Panc1 (cell line): ENCODE measurements around the gene LRP5. TPM values are rescaled to one million over a fixed set of nuclear protein-coding genes. Genes with fewer than 3 reads are reported as not detected.

Experiments
- ATAC-seq: fragments of 200-7000 bp; cut with Tn5 transposase; 2 replicates; pipeline ENCODE4 v1.9.1; 2020; ENCODE audit warnings: mild to moderate bottlenecking, moderate library complexity
- BruUV-seq: library from RNA; stranded (reverse); fragments of 400-500 nt; replicated peaks from 2 replicates; lab custom pipeline; 2021; lab: Mats Ljungman, UMichigan
- CTCF ChIA-PET: fragments of 300-600 bp; sonication (Branson Sonifier 250); formaldehyde crosslinking; loops from one replicate; lab custom pipeline; 2022; ENCODE audit warnings: antibody characterized with exemption; lab: Charles Lee
- POLR2A ChIA-PET: fragments of 300-600 bp; sonication (Branson Sonifier 250); formaldehyde crosslinking; loops from one replicate; lab custom pipeline; 2022; ENCODE audit warnings: antibody characterized with exemption; lab: Charles Lee
- DNase-seq: peaks from one replicate; pipeline ENCODE4 v3.0.0-alpha.2; 2010; ENCODE audit warnings: low read depth, low spot score
- H3K27ac ChIP-seq: 2 replicates; pipeline ENCODE4 v1.5.1; 2011; ENCODE audit warnings: mild to moderate bottlenecking, low read length, inconsistent platforms
- H3K27me3 ChIP-seq: fragments of 200-500 bp; sonication (Bioruptor generic); 2 replicates; pipeline ENCODE4 v1.6.0; 2014; ENCODE audit warnings: low read length, inconsistent platforms; ENCODE audit not compliant: control insufficient read depth, insufficient read depth
- H3K36me3 ChIP-seq: fragments of 200-500 bp; sonication (Bioruptor generic); 2 replicates; pipeline ENCODE4 v1.5.1; 2014; ENCODE audit warnings: inconsistent platforms, mild to moderate bottlenecking, low read length, moderate library complexity; ENCODE audit not compliant: control insufficient read depth, insufficient read depth
- H3K4me1 ChIP-seq: 2 replicates; pipeline ENCODE4 v1.5.1; 2011; ENCODE audit warnings: inconsistent platforms, mild to moderate bottlenecking, low read length, moderate library complexity; ENCODE audit not compliant: control insufficient read depth, insufficient read depth
- H3K4me3 ChIP-seq, 2 experiments: 2 replicates each; pipeline ENCODE4 v1.5.1; 2011 to 2012; ENCODE audit warnings: low read depth in 2 of 2, low read length in 2 of 2, mild to moderate bottlenecking in 2 of 2, inconsistent platforms in 1 of 2, moderate library complexity in 1 of 2
- H3K9me3 ChIP-seq: fragments of 200-500 bp; sonication (Bioruptor generic); 2 replicates; pipeline ENCODE4 v1.5.1; 2014; ENCODE audit warnings: low read depth, mild to moderate bottlenecking, inconsistent platforms, low read length, moderate library complexity; ENCODE audit not compliant: control insufficient read depth, insufficient read depth
- POLR2AphosphoS5 ChIP-seq: IDR thresholded peaks from 2 replicates; pipeline ENCODE4 v1.6.1; 2012; ENCODE audit warnings: mild to moderate bottlenecking, low read depth, low read length, moderate library complexity
- SIN3A ChIP-seq: IDR thresholded peaks from 2 replicates; pipeline ENCODE4 v1.6.1; 2012; ENCODE audit warnings: low read depth, mild to moderate bottlenecking, low read length, moderate library complexity, borderline replicate concordance; ENCODE audit not compliant: insufficient read depth
- TCF7L2 ChIP-seq: IDR thresholded peaks from 2 replicates; pipeline ENCODE4 v1.6.1; 2011; ENCODE audit warnings: mild to moderate bottlenecking, low read depth, low read length, inconsistent platforms
- in situ Hi-C: cut with HindIII; loops from 2 replicates; pipeline ENCODE4 v1.10.0; 2016; ENCODE audit warnings: low sequenced_read_pairs, low pct_unique_long_range_greater_than_20kb
- intact Hi-C: fragments of 100-400 bp; cut with micrococcal nuclease; formaldehyde crosslinking; loops from one replicate; pipeline ENCODE4 v1.10.0; 2022; ENCODE audit not compliant: unreplicated experiment
- total RNA-seq: library from RNA; stranded (reverse); gene quantifications from one replicate; pipeline ENCODE4 v1.2.1, GENCODE V29; 2021; ENCODE audit not compliant: unreplicated experiment
- TF ChIP-seq, protein P1 (sequence below), 2 experiments: IDR thresholded peaks; 2 replicates each; pipeline ENCODE4 v1.6.1; 2011 to 2012; ENCODE audit warnings: low read depth in 2 of 2, control low read depth in 1 of 2, low read length in 1 of 2, mild to moderate bottlenecking in 1 of 2, moderate library complexity in 1 of 2; ENCODE audit not compliant: insufficient read depth in 1 of 2
- TF ChIP-seq, protein P2 (sequence below): fragments of 450-650 bp; IDR thresholded peaks from 2 replicates; pipeline ENCODE4 v1.5.1; 2017; ENCODE audit warnings: mild to moderate bottlenecking

The LRP5 gene
- total RNA-seq, 1 experiment from 2014 or later: 171 TPM

- Histone ChIP-seq H3K27me3 (no peaks in the 10 kb centered on the region), H3K27ac (no peak overlapping the region), H3K36me3 (peaks cover 3% of the 10 kb centered on the region; the same call in 1 of the 2 replicates), H3K9me3 (no peaks in the 10 kb centered on the region), H3K4me1 (no peaks in the 10 kb centered on the region), H3K4me3 (no peak overlapping the region)
- BruUV-seq: no TSS peak
- TF ChIP-seq, protein P1, sequence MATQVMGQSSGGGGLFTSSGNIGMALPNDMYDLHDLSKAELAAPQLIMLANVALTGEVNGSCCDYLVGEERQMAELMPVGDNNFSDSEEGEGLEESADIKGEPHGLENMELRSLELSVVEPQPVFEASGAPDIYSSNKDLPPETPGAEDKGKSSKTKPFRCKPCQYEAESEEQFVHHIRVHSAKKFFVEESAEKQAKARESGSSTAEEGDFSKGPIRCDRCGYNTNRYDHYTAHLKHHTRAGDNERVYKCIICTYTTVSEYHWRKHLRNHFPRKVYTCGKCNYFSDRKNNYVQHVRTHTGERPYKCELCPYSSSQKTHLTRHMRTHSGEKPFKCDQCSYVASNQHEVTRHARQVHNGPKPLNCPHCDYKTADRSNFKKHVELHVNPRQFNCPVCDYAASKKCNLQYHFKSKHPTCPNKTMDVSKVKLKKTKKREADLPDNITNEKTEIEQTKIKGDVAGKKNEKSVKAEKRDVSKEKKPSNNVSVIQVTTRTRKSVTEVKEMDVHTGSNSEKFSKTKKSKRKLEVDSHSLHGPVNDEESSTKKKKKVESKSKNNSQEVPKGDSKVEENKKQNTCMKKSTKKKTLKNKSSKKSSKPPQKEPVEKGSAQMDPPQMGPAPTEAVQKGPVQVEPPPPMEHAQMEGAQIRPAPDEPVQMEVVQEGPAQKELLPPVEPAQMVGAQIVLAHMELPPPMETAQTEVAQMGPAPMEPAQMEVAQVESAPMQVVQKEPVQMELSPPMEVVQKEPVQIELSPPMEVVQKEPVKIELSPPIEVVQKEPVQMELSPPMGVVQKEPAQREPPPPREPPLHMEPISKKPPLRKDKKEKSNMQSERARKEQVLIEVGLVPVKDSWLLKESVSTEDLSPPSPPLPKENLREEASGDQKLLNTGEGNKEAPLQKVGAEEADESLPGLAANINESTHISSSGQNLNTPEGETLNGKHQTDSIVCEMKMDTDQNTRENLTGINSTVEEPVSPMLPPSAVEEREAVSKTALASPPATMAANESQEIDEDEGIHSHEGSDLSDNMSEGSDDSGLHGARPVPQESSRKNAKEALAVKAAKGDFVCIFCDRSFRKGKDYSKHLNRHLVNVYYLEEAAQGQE (IDR thresholded peaks at IDR 0.05; ENCODE audit: insufficient read depth in 1 of 2, low read depth in 2 of 2, low read length in 1 of 2): no peak
- TF ChIP-seq SIN3A: no peak
- TF ChIP-seq POLR2AphosphoS5: no peak
- TF ChIP-seq TCF7L2: no peak
- intact Hi-C loops (no loop called here), in situ Hi-C loops (no loop called here)
- CTCF ChIA-PET: no interaction called here
- ATAC-seq (no peak), DNase-seq (no peak)
- POLR2A ChIA-PET: no interaction called here
Measured at GRCh38 chr11:68423481-68423880, 111.1 kb downstream of the LRP5 start.

GRCh38 chr11:68424101-68424632 is 111.8 kb downstream of the LRP5 start:
- TF ChIP-seq TCF7L2 (no peak), POLR2AphosphoS5 (no peak), SIN3A (no peak)
- TF ChIP-seq, protein P1 (IDR thresholded peaks at IDR 0.05; ENCODE audit: insufficient read depth in 1 of 2, low read depth in 2 of 2, low read length in 1 of 2): no peak
- TF ChIP-seq, protein P2, sequence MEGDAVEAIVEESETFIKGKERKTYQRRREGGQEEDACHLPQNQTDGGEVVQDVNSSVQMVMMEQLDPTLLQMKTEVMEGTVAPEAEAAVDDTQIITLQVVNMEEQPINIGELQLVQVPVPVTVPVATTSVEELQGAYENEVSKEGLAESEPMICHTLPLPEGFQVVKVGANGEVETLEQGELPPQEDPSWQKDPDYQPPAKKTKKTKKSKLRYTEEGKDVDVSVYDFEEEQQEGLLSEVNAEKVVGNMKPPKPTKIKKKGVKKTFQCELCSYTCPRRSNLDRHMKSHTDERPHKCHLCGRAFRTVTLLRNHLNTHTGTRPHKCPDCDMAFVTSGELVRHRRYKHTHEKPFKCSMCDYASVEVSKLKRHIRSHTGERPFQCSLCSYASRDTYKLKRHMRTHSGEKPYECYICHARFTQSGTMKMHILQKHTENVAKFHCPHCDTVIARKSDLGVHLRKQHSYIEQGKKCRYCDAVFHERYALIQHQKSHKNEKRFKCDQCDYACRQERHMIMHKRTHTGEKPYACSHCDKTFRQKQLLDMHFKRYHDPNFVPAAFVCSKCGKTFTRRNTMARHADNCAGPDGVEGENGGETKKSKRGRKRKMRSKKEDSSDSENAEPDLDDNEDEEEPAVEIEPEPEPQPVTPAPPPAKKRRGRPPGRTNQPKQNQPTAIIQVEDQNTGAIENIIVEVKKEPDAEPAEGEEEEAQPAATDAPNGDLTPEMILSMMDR: no peak
- in situ Hi-C loops (no loop called here), intact Hi-C loops (no loop called here)
- ChIA-PET POLR2A (no interaction called here), CTCF (no interaction called here)
- H3K4me1 ChIP-seq: no peaks in the 10 kb centered on the region
- no peak overlapping the region for H3K4me3 ChIP-seq
- no peak overlapping the region for H3K27ac ChIP-seq
- no peak for DNase-seq
- no TSS peak for BruUV-seq
- ATAC-seq: no peak
- H3K36me3 ChIP-seq: peaks cover 3% of the 10 kb centered on the region; the same call in 1 of the 2 replicates
- peaks cover 2% of the 10 kb centered on the region; the same call in 1 of the 2 replicates for H3K9me3 ChIP-seq
- H3K27me3 ChIP-seq: no peaks in the 10 kb centered on the region
